ENCODE data around the gene MCAM.

MCAM gene, protein sequence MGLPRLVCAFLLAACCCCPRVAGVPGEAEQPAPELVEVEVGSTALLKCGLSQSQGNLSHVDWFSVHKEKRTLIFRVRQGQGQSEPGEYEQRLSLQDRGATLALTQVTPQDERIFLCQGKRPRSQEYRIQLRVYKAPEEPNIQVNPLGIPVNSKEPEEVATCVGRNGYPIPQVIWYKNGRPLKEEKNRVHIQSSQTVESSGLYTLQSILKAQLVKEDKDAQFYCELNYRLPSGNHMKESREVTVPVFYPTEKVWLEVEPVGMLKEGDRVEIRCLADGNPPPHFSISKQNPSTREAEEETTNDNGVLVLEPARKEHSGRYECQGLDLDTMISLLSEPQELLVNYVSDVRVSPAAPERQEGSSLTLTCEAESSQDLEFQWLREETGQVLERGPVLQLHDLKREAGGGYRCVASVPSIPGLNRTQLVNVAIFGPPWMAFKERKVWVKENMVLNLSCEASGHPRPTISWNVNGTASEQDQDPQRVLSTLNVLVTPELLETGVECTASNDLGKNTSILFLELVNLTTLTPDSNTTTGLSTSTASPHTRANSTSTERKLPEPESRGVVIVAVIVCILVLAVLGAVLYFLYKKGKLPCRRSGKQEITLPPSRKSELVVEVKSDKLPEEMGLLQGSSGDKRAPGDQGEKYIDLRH

DNA sequence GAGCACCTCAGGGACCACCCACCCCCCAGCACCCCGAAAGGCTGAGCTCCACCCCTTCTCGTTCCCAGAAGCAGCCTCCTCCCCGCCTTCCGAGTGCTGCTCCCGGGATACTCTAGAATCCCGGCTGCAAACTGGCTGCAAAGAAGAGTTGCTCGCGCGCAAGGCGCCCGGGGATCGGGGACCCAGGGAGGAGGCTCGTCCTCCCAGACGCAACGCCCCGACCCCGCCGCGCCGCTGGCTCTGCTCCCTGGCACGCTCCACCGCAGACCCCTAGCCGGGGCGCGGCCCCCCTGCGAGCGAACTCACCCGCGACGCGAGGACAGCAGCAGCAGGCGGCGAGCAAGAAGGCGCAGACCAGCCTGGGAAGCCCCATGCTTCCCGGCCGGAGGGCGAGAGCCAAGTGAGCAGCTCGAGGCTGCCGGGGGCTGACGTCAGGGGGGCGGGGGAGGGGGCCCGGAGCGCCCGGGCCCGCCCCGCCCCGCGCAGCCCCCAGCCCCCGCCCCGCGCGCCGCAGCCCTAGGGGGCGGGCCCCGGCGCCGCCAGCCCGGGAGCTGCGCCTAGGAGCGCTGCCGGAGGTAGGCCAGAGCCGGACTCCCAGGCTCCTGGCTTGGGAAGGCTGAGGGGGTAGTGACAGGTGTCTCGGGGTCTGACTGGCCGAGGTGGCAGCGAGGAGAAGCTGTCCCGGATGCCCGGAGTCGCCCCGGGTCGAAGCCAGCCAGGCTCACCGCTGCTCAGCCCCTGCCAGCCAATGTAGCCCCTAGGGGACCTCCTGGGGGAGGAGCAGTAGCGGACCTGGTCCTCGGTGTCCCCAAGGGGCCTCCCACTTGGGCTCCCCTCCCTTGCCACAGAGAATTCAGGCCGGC is at the start of gene MCAM:
MCAM (minus strand) TSS at position 402 of the 863 bp plus-strand sequence; CDS start at position 373, 29 bp downstream.
- DNase-seq = peak; percentile 42

DNA sequence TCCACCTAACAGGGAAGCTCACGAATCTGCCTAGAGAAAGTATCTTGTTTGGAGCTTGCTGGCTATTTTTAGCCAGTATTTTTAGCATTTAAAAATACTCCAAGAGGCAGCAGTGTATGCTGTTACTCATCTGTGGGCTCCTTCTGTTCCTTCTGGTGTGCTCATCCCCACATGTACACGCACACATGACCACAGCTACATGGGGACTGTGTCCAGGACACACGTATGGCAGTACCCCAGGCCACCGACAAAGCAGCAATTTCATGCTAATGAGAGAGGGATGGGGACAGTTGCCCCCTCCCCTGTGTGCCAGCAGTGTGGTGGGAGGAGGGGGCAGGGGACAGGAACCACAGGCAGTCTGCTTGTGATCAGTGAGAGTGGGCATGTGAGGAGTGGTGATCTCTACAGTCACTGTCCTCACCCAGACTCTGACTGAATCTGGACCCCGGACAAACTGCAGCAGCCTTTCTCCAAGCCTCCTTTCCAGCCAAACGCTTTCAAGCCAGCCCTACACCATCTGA is 48.2 kb upstream of the MCAM start:
- no peak for DNase-seq

DNA sequence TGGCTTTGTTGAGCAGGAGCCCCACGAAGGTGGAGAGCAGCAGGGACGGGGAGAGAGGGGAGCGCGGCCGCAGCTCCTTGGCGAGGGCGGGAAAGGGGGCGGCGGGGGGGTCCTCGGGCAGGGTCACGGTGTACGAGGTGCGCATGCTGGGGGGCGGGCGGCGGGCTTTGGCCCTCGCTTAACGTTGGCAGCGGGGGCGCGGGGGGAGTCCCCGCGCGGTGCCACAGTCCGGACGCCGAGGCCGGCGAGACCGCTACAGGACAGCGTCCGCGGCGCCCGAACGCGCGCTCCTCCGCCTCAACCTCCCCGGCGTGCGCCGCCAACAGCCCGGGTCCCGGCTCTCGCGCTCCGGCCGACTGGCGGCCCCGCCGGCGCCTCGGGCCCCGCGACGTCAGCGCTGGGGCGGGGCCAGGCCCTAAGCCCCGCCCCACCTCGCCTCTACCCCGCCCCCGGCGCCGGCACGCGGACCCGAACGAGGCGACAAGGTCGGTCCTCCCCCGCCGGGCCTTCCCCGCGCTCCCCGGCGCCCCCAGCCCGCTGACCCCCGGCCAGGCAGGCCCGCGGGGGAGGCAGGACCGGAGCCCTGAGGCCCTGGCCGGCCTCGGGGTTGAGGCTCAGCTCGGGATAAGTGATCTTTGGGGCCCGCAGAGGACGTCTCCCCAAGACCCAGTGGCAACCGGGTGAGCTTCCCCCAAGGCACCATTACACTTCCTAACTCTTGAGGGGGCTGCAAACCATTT is 47.1 kb upstream of the MCAM start:
- no peak for DNase-seq

DNA sequence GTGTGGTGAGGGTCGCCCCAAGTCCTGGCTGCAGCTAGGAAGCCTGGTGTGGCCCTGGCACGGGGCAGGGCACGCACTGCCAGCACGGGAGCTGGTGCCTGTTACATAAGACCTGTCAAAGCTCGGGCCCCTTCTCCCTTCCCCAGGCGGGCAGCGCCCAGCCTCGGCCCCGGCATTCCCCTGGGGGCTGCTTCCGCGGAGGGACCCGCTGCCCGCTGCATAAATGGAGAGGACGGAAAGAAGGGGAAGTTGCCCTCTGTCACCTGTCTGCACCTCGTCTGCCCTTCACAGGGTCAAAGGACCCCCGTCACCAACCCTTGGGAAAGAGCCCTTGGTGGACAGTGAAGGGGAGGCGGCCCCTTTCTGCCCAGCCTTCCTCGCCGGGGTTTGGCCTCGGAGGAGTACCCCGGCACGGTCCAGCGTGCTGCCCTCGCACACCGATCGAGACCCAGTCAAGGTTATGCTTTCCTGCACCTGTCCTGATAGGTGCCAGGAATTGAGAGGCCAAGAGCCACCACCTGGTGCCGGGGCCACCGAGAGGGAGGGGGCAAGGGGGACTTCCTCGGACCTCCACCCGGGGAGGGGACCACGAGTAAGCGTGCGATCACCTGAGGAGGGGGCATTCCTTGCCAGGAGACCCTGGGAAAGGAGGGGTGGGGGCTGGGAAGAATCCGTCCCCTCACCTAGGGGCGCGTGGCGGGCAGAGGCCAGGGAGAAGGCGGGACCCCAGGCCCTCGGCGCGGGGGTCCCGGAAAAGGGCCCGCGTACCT is 46.3 kb upstream of the MCAM start:
- no peak for DNase-seq

DNA sequence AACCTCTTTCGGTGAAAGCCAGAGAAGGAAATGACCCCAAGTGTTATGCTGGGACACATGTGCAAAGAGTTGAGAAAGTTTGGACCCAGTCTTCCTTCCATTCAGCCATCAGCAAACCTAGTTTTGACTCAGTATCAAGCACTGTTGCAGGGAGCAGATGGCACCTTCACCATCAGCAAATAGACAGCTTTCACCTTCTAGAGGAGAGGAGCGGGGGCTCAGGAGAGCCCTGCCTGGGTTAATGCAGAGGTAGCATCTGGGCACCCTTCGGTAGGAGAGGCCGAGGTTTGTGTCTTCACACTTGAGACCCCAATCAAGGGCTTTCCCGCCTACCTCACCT is 45.8 kb upstream of the MCAM start:
- DNase-seq = peak; percentile 56

DNA sequence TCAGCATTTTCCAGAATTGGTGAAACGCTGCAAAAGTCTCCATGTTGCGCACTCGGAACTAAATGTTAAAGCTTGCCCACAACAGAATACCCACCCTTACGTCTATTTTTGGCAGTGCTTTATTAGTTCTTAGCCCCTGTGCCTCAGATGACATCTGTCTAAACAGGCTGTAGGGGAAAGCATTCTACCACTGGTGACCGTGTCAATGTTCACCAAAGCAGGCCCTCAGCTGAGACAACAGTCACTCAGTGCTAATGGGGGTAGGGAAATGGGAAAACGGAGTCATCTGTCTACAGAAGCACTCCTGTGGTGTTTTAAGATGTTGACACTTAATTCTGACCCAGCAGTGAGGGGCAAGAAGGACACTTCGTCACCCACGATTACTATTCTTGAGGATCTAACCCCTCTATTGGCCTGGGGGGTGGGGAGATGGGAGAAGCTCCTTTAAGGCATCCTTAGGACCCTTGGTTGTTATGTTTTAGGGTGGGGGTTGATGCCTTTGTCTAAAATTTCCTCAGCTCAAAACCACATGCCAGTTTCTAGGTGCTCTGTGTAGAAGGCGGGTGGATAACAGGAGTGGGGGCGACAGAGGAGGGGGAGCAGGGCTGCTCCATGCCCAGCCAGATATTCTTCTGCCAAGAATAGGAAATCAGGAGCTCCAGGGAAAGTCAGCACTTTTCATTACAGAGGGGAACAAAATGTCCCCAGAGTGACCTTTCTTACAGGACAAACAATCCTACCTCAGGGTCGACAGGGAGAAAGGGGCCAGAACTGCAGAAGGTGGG is 45.2 kb upstream of the MCAM start:
- DNase-seq = no peak

DNA sequence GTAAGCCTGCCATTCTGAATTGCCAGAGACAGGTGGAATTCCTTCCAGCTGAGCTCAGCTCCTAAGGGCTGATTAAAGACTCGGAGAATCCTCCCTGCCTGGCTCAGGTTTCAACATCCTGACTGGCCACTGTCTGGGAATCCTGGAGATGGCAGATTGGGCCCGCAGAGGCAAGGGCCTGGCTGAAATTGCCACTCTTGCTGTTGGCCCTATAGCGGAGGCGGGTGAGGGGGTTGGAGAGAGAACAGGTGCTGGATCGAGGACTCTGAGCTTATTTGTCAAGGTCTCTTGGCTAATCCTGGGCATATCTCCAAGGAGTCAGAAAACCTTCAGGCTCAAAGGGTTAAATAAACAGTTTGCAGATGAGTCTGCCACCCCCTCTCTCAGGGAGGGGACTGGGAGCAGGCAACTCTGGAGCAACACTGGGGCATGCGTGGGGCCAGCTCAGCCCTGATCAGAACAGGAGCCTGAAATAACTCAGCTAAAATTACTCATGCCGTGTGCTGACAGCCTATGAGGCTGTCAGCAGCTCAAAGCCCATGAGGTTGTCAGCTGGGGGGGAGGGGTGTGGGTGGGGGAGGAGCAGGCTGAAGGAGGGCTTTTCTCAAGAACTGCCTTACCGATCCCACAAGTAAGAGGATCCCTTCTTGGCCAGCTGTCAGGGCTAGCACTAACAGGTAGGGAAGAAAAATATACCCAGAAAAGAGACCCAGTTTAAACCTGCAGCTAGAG is 44.3 kb upstream of the MCAM start:
- DNase-seq = peak; percentile 89

DNA sequence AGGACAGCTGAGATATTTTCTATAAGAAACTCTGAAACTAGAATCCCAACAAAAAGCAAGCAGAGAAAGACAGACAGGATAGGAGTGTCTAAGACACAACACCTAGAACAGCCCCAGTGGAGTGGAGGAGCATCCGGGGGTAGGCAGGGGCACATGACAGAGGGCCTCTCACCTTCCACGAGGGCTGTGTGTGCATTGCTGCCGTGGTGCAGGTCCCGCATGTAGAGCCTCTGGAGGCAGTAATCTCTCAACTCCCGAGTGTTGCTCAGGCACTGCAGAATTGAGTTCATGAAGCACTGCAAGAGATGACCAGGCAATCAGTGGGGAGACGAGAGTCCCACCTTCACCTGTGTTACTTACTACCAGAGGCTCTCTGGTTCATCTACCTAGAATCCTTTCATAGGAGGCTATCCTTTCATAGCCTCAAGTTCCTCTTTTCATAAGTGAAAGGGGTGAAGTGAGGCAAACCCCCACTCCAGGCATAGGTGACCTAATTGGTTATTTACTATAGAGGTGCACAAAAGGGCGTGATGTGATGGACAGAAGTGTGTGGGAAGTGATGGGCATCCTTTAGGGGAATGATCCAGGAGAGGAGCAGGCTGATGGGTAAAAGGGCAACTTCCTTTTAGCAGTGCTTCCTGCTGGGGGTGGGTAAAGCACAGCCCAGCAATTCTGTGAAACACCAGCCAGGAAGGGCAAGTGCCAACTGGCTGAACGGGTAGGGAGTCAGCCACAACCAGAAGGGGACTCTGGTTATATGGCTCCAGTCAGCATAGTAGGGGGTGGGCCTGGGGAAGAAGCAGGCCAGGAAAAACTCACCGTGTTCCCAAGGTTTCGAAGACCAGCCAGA is 42.7 kb upstream of the MCAM start:
- no peak for DNase-seq

DNA sequence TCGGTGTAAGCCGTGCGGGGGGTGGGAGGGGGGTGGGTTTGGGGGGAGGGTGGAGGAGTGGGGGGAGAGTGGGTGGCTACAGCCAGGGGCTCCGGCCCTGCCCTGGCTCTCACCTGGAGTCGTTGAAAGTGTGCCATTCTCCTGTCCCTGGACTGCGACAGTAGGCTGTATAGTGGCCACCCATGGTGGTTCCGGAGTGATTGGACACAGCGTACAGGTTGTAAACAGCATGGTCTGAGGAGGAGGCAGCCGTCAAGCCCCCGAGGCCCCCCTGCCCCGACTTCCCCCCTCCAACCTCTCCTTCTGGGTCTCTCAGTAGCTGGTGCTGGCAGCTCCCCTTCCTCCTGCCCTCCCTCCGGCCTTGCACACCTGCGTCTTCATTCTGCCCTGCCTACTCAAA is 40.1 kb upstream of the MCAM start:
- no peak for DNase-seq

DNA sequence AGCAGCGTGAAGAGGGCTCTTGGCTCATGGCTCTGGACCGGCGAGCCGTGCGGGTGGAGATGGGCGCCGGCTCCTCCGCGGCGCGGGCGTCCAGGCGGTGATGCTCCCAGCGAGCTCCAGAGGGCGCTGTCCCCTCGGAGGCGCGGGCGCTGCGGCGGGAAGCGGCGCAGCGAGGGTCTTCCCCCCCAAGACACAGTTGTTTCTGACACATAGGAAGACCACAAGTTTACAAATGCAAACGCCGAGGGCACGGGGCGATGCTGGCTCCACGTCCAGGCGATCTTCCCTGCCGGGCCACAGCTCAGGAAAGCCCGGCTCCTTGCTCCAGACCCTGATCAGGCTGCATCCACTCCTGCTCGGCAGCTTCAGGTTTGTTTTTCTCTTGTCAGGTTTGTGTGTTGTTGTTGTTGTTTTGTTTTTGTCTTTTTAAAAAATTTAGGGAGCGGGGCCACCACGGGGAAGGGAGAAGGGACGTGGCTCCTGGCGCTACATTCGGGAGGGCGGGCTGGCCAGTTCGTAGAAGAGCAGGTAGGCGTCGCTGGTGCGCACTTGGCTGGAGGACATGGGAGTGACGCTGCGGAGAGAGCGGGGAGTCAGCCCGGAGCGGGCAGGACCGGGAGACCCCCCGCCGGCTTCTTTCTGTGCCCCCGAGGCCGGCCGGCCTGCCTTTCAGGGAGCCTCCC is 39.6 kb upstream of the MCAM start:
- peak; percentile 66 for DNase-seq

DNA sequence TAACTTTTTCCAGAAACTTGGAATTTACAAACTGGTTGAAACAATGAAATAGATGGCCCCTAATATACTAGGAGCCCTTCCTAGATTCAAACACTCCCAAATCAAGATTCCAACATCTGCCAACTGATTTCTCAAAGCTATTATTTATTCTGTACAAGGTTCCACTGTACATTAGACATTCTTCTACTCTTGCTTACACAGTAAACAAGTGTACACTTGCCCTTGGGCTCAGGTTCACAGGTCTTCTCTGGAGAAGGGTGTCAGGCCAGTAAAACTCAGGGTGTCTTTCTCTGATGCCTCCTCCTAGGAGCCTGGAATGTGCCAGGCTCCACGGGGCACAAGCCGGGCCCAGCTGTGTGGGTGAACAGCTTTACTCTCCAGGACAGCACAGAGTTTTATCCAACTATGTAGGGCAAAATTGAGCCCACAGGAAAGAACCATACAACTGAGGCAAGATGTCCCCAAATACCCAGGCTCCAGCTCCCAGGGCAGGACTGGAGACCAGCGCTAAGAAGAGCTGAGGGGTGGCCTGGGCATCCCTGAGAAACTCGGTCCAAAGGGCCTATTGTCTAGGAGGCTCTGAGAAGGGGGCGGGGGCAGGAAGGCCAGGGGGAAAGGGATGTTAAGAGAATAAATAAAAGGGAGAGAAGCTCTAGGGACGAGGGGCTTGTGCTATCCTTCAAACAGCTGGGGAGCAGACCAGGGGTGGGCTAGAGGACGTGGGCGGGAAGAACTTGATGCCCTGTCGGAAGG is 38.3 kb upstream of the MCAM start:
- DNase-seq = no peak

DNA sequence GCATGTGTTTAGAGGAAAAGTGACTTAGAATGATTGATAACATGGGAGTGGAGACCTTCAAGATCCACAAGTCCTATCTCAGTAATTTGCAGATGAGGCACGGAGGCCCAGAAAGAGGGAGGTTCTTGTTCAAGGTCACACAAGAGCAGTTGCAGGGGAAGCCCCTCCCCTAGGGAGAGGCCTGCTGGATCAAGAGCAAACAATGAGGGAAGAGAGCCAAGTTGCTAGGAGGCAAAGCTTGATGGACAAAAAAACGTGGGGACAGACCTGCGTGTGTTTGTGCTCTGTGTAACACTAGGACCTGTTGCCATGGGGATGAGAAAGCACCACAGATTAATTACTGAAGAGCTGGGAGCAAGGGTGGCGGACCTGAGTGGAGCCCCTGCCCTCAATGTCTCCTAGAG is 35.9 kb upstream of the MCAM start:
- peak; percentile 92 for DNase-seq

DNA sequence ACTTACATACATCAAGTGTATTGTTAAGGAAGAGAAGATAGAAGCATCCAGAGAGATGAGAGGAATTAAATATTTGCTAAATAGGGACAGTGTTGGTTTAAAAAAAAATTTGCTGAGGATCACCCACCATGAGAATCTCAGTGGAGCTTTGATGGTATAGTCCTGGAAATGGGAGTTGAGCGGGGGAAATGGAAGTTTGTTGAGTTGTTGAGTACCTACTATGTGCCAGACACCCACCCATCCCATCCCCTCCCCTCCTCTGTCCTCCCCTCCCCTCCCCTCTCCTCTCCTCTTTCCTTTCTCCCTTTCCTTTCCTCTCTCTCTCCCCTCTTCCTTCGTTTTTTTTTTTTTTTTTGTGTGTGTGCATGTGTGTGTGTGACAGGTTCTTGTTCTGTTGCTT is 34.3 kb upstream of the MCAM start:
- no peak for DNase-seq

DNA sequence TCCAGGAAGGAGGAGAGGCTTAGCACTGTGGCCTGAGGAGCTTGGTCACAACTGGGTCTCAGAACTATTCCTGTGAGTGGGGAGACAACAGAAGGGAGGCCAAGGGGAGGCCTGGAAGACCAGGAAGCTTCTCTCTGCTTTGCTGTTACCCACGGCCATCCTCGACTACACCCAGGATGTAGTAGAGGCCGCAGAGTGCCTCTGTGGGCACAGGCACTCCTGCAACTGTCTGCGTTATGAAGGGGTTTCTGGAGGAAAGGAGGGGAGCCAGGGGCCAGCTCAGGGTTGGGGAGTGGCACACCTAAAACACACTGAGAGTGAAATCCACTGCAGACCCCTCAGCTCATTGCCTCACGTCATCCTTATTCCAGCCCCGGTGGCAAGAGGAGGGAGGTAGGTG is 33.4 kb upstream of the MCAM start:
- no peak for DNase-seq

DNA sequence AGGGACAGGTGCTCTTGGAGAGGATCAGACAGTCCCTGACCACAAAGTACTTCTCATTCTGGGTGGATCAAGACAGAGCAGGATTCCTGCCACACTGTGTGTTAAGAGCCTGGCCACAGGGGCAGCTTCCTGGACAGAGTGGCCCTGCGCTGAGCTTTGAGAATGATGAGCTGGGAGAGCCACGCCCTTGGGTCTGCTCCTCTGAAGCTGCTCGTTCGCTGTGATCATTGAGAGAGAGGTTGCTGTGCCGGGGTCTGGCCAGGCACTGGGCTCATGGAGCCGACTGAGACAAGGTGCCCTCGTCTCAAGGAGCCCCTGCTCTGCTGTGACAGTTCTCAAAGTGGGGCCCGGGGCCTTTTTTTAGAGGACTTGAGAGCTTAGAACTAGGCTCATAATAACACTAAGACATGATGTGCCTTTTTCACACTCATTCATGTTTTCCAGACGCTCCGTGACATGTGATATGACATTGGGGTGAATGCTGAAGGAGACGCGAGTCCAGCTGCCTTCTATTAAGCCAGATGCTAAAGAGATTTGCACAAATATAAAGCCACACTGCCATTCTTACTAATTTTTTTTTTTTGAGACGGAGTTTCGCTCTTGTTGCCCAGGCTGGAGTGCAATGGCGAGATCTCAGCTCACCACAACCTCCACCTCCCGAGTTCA is 31.1 kb upstream of the MCAM start:
- peak; percentile 15 for DNase-seq

DNA sequence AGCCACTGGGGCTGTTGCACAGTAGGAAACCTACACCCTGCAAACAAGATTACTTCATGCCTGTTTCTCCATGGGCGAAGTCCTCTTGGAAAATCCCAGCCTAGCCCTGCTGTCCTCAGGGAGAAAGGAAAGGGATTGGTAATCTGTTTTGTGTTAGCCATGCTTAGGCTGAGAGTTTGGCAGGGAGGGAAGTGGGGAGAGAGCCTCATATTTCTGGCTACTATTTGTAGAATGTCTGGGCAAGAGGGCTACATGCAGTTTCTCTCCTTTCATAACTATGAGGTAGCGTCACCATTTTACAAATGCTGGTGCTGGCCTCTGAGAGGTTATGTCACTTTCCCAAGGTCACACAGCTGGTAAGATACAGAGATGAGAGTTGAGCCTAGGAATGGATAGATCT is 30.3 kb upstream of the MCAM start:
- no peak for DNase-seq

DNA sequence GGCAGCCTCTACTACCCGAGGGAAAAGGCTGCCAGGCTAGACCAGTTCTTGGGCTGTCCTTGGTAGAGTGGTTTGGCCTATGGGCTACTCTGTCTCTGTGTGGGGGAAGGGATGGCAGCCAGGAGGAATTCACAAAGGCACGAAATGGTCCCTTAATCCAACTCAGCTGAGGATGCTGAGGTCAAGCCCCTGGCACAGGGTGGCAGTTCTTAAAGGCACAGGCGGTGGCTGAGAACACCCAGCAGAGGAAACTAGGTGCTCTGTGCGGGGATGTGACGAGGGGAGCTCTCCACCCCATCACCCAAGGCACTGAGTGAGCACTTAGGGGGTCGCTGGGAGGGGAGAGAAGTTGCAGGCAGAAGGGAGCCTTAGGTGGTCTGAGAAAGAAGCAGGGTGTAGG is 29.7 kb upstream of the MCAM start, which contains the start of gene MFRP:
MFRP (minus strand) TSS at position 101 of the 400 bp plus-strand sequence. CDS start 192 bp downstream, outside the sequence.
- DNase-seq = no peak
